RWPE1 (cell line): ENCODE results near the gene GREB1.

Experiments
- CTCF ChIA-PET: fragments of 350-600 bp; sonication (Branson Sonifier 250); formaldehyde crosslinking; extraction: SDS; loops from one replicate; lab custom pipeline; 2021; lab: Yijun Ruan, JAX
- POLR2A ChIA-PET: fragments of 400-600 bp; formaldehyde crosslinking; extraction: SDS; loops from one replicate; lab custom pipeline; 2020; ENCODE audit warnings: antibody characterized with exemption; ENCODE audit not compliant: low non-redundant PET; lab: Yijun Ruan, JAX
- DNase-seq: peaks from one replicate; pipeline ENCODE4 v3.0.0; 2012; ENCODE audit warnings: low spot score
- H3K27ac ChIP-seq: fragments of 450-650 bp; 2 replicates; pipeline ENCODE4 v1.5.1; 2017
- TF ChIP-seq, protein P1 (sequence below): fragments of 450-650 bp; conservative IDR thresholded peaks from 2 replicates; pipeline ENCODE4 v1.5.1; 2017; ENCODE audit warnings: low read depth, mild to moderate bottlenecking

The GREB1 gene

DNA sequence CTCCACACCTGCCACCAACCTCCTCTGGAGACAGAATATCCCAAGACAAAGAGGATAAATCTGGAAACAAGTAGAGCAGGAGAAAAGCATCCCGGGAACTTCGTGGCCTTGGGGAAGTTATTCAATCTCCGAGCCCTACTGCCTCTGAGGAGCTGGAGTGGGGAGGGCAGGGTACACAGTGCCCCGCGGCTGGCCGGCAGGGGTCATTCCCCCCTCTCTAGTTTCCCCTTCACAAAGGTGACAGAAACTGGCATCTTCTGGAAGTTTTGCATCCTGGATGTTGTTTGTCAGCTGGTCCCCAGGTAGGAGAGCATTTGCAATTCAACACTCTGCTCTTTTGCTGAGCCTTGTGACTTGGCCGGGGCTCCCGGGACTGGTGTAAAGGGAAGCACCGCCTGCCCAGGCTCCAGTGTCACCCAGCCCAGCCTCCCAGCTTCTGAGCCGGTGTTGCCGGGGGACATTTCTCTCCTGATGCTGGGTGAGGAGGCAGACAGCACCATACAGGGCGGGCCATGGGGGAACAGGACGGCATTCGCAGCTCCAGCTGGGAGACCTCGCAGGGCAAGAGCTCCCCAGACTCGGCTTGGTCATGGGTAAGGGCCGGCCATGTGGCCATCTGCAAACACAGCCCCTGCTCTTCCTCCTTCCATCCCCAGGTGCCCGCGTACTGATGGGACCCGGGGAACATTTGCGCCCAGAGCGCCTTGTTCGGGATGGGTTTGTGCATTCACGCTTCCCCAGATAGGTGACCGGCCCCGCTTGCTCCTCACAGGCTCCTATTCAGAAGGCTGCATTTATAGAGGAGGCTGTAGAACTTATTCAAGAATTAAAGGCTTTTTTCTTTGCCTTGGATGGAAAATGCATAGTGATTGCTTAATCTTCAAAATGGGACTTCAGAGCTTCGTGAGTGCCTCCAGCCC lies 143.6 kb downstream of the GREB1 start:
- CTCF ChIA-PET, result interaction anchor here (0.6 kb wide), 1 partner anchor 10 kb away, joined by 3 read pairs; no protein-coding TSS in a partner anchor
- no peak overlapping the region for H3K27ac ChIP-seq
- DNase-seq, result no peak
- POLR2A ChIA-PET, result no interaction called here
- TF ChIP-seq, protein P1, sequence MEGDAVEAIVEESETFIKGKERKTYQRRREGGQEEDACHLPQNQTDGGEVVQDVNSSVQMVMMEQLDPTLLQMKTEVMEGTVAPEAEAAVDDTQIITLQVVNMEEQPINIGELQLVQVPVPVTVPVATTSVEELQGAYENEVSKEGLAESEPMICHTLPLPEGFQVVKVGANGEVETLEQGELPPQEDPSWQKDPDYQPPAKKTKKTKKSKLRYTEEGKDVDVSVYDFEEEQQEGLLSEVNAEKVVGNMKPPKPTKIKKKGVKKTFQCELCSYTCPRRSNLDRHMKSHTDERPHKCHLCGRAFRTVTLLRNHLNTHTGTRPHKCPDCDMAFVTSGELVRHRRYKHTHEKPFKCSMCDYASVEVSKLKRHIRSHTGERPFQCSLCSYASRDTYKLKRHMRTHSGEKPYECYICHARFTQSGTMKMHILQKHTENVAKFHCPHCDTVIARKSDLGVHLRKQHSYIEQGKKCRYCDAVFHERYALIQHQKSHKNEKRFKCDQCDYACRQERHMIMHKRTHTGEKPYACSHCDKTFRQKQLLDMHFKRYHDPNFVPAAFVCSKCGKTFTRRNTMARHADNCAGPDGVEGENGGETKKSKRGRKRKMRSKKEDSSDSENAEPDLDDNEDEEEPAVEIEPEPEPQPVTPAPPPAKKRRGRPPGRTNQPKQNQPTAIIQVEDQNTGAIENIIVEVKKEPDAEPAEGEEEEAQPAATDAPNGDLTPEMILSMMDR, result no peak

GRCh38 chr2:11678306-11678960 lies 144.6 kb downstream of the GREB1 start:
- ChIA-PET CTCF (no interaction called here), POLR2A (no interaction called here)
- no peak overlapping the region for H3K27ac ChIP-seq
- TF ChIP-seq, protein P1, result no peak
- no peak for DNase-seq

GRCh38 chr2:11679016-11679415 lies 145.2 kb downstream of the GREB1 start:
- TF ChIP-seq, protein P1, result no peak
- ChIA-PET POLR2A (no interaction called here), CTCF (interaction anchor here (0.5 kb wide), 1 partner anchor 535 kb away, joined by 3 read pairs; no protein-coding TSS in a partner anchor)
- no peak for DNase-seq
- H3K27ac ChIP-seq, result no peak overlapping the region

DNA sequence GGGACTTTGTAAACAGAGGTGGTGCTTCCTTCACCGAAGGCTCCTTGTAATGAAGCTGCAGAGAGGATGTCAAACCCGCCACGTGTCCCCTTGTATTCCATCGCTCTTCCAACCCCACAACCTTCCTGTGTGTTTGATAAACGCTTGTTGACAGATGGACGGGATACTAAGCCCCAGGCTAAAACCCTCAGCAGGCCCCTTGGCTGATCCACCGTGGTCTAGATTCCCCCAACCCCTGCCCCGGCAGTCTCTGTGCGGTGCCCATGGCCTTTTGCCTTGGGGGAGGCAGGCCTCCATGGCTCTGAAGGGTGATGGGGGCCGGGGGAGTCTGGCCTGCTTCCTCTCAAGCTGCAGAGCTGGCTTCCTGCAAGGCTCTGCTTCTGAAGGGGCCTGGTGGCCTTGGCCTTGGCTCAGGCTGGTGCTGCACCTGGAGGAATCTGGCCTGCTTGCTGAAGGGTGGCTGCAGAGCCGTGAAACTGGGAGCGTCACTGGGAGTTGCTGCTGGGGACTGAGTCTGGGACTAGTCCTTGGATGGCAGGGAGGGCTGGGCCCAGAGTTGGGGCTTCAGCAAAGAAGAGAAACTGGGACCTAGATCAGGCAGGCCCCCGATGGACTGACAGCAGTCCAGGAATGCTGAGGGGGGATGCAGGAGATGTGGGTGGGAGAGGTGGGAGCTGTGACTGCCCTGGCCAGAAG lies 145.8 kb downstream of the GREB1 start:
- H3K27ac ChIP-seq, result no peak overlapping the region
- DNase-seq, result no peak
- TF ChIP-seq, protein P1, result no peak
- POLR2A ChIA-PET, result no interaction called here
- CTCF ChIA-PET, result interaction anchor here (0.5 to 1.1 kb wide), 2 partner anchors 77 to 536 kb away, joined by 3 read pairs; no protein-coding TSS in a partner anchor

- ChIA-PET POLR2A (no interaction called here), CTCF (interaction anchor here (0.6 to 1.1 kb wide), 3 partner anchors 78 to 194 kb away, joined by 3 read pairs; no protein-coding TSS in a partner anchor)
- TF ChIP-seq, protein P1, result no peak
- H3K27ac ChIP-seq, result no peak overlapping the region
- DNase-seq, result no peak
These were observed 146.5 kb downstream of the GREB1 start for GRCh38 chr2:11680182-11680900.
